Left lobe of liver (tissue), 2 donors: ENCODE results near the gene ALG10B. TPM values are rescaled to one million over a fixed set of nuclear protein-coding genes. Genes with fewer than 3 reads are reported as not detected.
"Not testable (repeated sequence)": the region's sequence is repeated elsewhere in the genome, so short reads cannot be mapped to it uniquely, and the experiment has no call there.

Experiments
- ATAC-seq: fragments of 200-7000 bp; cut with Tn5 transposase; one replicate; pipeline ENCODE4 v1.9.1; 2020; ENCODE audit warnings: mild to moderate bottlenecking, moderate library complexity
- DNase-seq: peaks from one replicate; pipeline ENCODE4 v3.0.0-alpha.2; 2020; ENCODE audit warnings: low spot score
- total RNA-seq: library from RNA; stranded (reverse); gene quantifications from one replicate; pipeline ENCODE4 v1.2.1, GENCODE V29; 2021
- donor health status: DM: no; HTN: no; CAD: no; lungs with moderate emphysema.
- donor health status: DM: no; HTN: yes; CAD: no.

ALG10B gene, protein sequence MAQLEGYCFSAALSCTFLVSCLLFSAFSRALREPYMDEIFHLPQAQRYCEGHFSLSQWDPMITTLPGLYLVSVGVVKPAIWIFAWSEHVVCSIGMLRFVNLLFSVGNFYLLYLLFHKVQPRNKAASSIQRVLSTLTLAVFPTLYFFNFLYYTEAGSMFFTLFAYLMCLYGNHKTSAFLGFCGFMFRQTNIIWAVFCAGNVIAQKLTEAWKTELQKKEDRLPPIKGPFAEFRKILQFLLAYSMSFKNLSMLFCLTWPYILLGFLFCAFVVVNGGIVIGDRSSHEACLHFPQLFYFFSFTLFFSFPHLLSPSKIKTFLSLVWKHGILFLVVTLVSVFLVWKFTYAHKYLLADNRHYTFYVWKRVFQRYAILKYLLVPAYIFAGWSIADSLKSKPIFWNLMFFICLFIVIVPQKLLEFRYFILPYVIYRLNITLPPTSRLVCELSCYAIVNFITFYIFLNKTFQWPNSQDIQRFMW
- 4.1 TPM for total RNA-seq

DNA sequence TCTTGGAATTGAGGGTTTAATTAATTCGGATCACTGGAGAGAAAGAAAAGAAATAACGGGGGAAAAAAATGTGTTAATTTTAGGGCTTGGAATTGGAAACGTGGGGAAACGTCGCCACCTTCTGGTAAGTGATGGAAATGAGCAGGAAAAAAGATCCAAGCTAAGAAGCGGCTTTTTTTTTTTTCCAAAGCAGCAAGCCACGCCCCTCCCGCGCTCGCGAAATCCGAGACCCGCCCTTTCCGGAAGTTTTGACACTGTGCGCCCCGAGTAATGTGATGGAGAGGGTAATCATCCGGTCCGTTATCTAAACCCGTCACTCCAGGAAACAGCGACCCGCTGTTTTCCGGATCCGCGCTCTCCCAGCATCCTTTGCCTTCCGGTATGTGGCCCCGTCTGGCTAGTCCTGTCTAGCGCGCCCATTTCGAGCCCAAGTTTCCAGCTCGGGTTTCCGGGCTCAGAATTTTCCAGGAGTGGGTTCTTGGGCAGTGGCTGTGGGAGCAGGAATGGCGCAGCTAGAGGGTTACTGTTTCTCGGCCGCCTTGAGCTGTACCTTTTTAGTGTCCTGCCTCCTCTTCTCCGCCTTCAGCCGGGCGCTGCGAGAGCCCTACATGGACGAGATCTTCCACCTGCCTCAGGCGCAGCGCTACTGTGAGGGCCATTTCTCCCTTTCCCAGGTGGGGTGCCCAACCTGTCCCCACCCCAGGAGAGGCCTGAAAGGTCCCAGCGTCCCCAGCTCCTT lies at the start of gene ALG10B:
Gene ALG10B, plus strand, starts transcription at position 384 of the 739 bp plus-strand sequence. Its CDS starts 120 bp downstream, at position 504.
- ATAC-seq (peak; percentile 99), DNase-seq (peak; percentile 95)

DNA sequence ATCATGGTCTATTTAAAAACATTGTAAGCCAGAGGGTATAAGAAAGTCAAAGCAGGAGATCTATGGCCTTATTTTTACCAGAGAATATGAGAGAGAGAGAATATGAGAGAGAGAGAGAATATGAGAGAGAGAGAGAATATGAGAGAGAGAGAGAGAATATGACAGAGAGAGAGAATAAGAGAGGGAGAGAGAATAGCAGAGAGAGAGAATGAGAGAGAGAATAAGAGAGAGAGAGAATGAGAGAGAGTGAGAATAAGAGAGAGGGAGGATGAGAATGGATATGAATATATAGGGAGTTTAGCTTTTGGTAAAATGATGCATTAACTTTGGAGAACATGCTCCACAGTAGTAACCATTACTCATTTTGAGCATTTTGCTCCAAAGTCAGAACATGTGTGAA lies 48.0 kb upstream of the ALG10B start:
- ATAC-seq (no peak), DNase-seq (no peak)

DNA sequence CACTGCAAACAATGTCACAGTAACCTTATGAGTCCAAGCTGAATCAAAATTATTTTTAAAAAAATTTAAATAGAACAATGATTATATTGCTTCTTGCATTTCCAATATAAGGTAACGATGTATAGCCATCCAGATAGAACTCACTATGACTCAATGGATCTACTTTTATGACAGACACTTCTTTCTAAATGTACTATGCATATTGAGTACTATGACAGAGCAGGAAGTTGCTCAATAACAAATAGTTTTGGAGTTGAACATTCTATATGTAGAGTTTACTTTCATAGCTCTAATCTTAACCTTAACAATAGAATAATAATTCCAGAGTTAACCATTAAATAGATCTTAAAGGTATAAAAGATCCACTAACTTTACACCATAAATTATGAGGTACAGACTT lies 46.7 kb upstream of the ALG10B start:
- DNase-seq (no peak), ATAC-seq (no peak)

GRCh38 chr12:38279756-38280155 lies 36.8 kb upstream of the ALG10B start:
- no peak for ATAC-seq
- no peak for DNase-seq

DNA sequence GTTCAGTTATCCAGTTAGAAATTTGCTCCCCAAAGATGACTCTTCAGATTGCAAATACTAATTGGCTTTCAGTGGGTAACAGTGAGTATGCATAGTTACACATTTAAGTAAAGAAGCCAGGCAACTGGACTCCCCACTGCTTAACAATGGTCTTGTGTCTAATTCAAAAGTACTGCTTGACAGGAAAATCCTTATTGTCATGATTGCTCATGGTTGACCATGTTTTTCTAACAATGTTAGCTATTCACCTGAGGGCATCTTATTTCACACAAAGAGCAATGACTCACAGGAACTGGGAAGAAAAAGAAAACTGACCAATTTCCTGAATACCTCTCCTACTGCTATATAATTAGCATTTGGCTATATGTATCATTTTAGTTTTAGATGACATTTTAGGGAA lies 33.7 kb upstream of the ALG10B start:
- DNase-seq (no peak), ATAC-seq (no peak)

DNA sequence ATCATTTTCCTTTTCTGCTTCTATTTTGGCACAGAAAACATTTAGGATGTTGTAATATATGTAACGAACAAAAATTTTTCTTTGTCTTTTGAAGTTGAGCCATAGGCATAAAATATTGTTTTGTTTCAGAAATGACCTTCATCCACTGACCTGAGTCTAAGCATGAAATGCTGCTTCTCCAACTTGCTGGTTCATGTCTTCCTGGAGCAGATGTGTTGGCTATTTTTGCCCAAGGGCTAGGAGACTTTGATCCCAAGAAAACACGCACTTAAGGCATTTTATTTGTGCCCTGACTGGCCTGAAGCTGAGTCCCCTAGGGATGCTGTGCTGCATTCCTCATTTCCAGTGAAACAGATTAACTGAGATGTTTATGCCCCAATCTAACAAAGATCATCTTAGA lies 27.2 kb upstream of the ALG10B start:
- ATAC-seq = no peak
- DNase-seq = no peak

DNA sequence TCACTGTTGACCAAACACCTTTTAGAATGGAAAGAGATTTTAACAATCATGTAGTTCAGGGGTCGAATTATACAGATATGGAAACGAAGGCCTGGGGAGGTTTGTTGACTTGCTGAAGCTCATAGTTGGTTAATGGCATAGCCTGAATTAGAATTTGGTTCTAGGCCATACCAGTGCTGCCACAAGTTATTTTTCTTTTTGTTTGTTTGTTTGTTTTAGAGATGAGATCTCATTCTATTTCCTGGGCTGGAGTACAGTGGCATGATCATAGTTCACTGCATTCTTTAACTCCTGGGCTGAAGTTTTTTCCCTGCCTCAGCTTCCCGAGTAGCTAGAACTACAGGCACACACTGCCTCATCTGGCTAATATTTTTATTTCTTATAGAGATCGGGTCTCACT lies 25.4 kb upstream of the ALG10B start:
- DNase-seq = no peak
- no peak for ATAC-seq

GRCh38 chr12:38302972-38303371 lies 13.6 kb upstream of the ALG10B start:
- not testable (repeated sequence) for DNase-seq, ATAC-seq

DNA sequence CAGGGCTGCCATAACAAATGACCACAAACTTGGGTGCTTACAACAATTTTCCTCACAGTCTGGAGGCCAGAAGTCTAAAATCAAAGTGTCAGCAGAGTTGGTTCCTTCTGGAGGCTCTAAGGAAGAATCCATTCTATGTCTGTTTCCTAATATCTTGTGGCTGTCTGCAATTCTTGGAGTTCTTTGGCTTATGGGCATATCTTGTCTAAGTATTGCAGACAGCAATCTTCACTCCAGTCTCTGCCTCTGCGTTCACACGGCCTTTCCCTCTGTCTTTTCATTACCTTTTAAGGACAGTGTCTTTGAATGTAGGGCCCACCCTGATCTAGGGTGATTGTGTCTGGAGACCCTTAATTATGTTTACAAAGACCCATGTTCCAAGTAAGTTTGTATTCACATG lies 5.4 kb downstream of the ALG10B start:
- DNase-seq, ATAC-seq: not testable (repeated sequence)

DNA sequence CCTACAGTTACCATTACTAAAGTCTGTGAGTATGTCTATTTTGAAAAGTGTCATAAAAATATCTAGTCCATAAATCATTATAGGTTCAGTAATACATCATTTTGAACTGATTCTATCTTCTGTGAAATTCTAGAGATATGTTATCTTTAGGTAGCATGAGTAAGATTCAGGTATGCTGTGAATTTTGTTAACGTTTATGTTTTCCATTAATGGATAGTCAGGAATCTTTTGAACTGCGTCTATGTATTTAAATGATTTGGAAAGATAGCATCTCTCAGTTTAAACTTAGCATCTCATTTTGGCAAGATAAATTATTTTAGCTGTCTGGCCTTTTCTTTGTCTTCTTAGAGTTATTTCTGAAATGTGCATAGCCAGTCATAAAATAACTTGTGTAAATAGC lies 8.3 kb downstream of the ALG10B start:
- ATAC-seq (no peak), DNase-seq (no peak)

DNA sequence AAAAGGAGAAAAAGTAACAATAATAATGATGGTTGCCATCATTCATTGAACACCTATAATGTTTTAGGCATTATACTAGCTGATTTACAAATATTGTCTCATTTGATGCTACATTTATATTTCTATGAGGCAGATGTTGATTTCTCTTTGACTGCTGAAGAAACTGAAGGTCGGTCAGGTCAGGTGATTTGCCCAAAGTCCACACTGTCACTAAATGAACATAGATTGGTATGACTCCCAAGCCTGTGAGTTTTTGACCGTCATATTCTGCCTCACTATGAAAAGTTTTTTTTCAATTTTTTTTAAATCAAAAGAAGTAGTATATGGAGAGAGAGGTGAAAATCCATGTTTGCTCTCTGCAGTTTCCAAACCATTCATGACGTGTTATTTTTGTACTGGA lies 10.8 kb downstream of the ALG10B start:
- peak; percentile 84 for ATAC-seq
- no peak for DNase-seq

GRCh38 chr12:38328306-38328895 lies 11.8 kb downstream of the ALG10B start:
- no peak for DNase-seq
- ATAC-seq = peak; percentile 73

DNA sequence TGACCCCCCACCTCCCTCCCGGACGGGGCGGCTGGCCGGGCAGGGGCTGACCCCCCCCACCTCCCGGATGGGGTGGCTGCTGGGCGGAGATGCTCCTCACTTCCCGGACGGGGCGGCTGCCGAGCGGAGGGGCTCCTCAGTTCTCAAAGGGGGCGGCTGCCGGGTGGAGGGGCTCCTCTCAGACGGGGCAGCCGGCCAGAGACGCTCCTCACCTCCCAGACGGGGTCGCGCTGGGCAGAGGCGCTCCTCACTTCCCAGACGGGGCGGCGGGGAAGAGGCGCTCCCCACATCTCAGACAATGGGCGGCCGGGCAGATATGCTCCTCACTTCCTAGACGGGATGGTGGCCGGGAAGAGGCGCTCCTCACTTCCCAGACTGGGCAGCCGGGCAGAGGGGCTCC lies 13.8 kb downstream of the ALG10B start:
- not testable (repeated sequence) for DNase-seq

DNA sequence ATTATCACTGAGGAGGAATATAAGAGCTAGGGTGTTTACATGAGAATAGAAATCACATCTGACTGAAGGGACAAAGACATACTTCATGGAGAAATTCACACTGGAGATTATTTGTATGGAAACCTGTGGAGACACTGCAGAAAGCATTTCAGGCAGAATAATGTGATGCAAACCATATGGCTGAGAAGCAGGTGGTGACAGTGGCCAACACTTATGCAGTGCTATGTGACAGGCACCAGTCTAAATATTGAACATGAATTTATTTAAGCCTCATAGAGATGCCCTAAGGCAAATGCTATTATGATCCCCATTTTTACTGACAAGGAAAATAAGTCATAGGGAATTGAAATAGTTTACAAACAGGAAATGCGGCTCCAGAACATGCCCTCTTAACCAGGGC lies 16.2 kb downstream of the ALG10B start:
- ATAC-seq = no peak
- DNase-seq = no peak

More for the DNA sequence above, 13.8 kb downstream of the ALG10B start:
- not testable (repeated sequence) for ATAC-seq

DNA sequence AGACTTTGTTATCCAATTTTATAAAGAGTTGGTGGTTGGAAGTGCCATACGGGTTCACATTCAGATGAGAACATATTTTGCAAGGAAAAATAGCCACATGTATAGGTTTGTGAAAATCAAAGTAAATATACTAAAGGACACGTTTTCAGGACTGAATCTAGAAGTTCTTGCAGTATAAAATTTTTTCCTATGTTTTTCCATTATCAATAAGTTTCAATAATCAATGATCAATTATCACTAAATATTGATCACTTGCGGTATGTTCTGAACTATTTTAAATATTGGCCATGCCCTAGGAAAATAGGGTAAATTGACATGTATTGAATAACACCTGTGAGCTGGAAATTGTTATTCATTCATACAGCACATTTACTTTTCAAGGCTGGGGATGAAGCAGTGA lies 25.9 kb downstream of the ALG10B start:
- no peak for ATAC-seq

GRCh38 chr12:38343256-38343655 lies 26.7 kb downstream of the ALG10B start:
- ATAC-seq, DNase-seq: not testable (repeated sequence)

More for the DNA sequence above, 25.9 kb downstream of the ALG10B start:
- DNase-seq = no peak

DNA sequence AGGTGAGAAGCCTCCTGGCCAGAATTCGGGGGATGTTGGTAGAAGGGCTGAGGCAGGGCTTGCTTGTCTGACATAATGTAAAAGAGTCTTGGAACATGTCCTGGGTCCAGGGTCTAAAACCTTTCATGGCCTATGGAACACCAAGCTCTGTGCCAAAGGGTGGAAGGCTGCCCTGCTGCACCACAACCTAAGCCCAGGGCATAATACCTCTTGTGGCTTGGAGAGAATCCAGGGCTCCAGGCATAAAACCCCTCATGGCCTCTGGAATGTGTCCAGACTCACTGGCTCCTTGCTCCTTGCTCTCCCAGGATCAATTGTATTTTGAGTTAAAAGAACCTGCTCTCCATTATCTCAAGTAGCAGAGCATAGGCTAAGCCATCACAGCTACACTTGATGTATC lies 27.3 kb downstream of the ALG10B start:
- ATAC-seq, DNase-seq: not testable (repeated sequence)

DNA sequence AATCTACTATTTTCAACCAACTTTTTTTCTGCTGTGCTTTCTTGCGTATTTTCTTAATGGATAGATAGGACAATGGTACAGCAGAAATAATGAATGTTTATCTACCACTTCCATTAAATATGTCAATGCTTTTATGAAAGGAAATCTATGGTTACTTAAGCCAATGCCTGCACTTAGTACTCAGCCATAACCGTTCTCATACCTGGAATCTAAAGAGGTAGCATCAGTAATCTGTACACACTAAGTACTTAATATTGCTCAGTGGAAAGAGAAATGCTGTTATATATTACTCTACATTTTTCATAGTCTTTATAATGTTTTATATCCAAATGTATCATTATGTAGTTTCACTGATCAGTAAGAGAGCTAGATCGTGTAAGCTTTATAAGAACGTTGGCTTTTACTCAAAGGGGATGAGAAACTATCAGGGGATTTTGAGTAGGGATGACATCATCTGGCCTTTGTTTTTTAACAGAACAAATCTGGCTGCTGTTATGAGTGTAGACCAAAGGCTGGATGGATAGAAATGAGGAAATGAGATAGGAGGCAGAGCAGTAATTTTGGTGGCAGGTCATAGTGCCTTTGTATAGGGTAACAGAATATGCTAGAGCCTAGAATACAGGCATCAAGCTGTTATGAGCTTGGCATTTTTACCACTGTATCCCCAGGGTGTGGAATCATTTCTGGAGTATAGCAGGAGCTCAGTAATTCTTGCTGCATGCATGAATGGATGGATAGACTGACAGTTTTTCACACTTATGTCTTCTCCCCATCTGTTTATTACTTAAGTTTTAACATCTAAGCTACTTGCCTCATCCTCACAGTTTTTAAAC lies 34.0 kb downstream of the ALG10B start:
- DNase-seq (no peak), ATAC-seq (no peak)

- ATAC-seq, DNase-seq: not testable (repeated sequence)
These were observed 34.6 kb downstream of the ALG10B start for GRCh38 chr12:38351175-38351508.

GRCh38 chr12:38367506-38367905 lies 50.9 kb downstream of the ALG10B start:
- DNase-seq = no peak
- no peak for ATAC-seq

DNA sequence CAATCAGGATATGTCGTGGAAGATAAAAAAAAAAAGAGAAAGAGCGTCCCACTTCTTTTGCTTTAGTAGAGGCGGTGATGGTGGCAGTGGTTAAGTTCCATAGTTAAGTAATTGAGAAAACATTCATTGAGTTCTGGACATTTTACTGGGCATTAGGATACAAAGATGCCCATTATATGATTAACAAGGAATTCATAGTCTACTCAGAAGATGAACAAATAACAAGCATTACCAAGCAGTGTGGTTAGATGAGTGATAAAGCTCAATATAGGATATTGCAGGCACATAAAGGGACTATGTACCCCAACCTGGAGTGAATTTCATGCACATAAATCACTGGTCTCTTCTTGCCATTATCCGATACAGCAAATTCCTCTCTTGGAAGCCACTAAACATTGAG lies 53.7 kb downstream of the ALG10B start:
- ATAC-seq = no peak

More for the DNA sequence above, 53.7 kb downstream of the ALG10B start:
- no peak for DNase-seq
